ENCODE data around the gene HDGF. TPM values are rescaled to one million over a fixed set of nuclear protein-coding genes. Genes with fewer than 3 reads are reported as not detected.

HDGF gene
- total RNA-seq, 2 donors from 2014 or later: 493 to 495 TPM

Other genes starting within 250 kb of the HDGF start
- gene IQGAP3, start 179.1 kb downstream of the HDGF start, total RNA-seq: 10 to 100 TPM; 28.6 to 36.9 TPM
- gene TTC24, start 172.0 kb downstream of the HDGF start, total RNA-seq: not detected
- gene NAXE, start 159.9 kb downstream of the HDGF start, total RNA-seq: 100 to 1,000 TPM in 1 of 2 donors, 10 to 100 TPM in 1; 96.0 to 129 TPM
- gene GPATCH4, start 150.2 kb downstream of the HDGF start, total RNA-seq: 10 to 100 TPM; 23.0 to 34.4 TPM
- gene HAPLN2, start 132.3 kb downstream of the HDGF start, total RNA-seq: 1 to 10 TPM in 1 of 2 donors, under 1 TPM in 1; 0.42 to 2.8 TPM
- under 1 TPM in 1 of 2 donors, not detected in 1; 0.31 TPM for gene BCAN, start 109.6 kb downstream of the HDGF start, total RNA-seq
- 100 to 1,000 TPM in 1 of 2 donors, 10 to 100 TPM in 1; 65.8 to 103 TPM for gene NES, start 74.3 kb downstream of the HDGF start, total RNA-seq
- gene CRABP2, start 46.1 kb downstream of the HDGF start, total RNA-seq: 100 to 1,000 TPM; 243 to 780 TPM
- gene METTL25B, start 23.2 kb downstream of the HDGF start, total RNA-seq: 10 to 100 TPM; 25.9 to 35.5 TPM
- gene ISG20L2, start 22.9 kb downstream of the HDGF start, total RNA-seq: 10 to 100 TPM; 37.2 to 39.9 TPM
- 10 to 100 TPM; 32.2 to 35.5 TPM for gene MRPL24, start 10.6 kb downstream of the HDGF start, total RNA-seq
- gene PRCC, start 15.9 kb upstream of the HDGF start, total RNA-seq: 100 to 1,000 TPM; 108 to 111 TPM
- 1 to 10 TPM; 2.4 to 7.7 TPM for gene SH2D2A, start 65.2 kb upstream of the HDGF start, total RNA-seq
- under 1 TPM; 0.07 to 0.09 TPM for gene INSRR, start 107.4 kb upstream of the HDGF start, total RNA-seq
- under 1 TPM; 0.44 to 0.82 TPM for gene NTRK1, start 109.2 kb upstream of the HDGF start, total RNA-seq
- under 1 TPM; 0.29 to 0.53 TPM for gene PEAR1, start 142.0 kb upstream of the HDGF start, total RNA-seq
- not detected for gene LRRC71, start 169.0 kb upstream of the HDGF start, total RNA-seq